ENCODE data around the gene TMEM150B. TPM values are rescaled to one million over a fixed set of nuclear protein-coding genes. Genes with fewer than 3 reads are reported as not detected.

TMEM150B gene
- polyA plus RNA-seq, 2 donors: 0.12 TPM; not detected in 1

- no peak overlapping the region for H3K4me3 ChIP-seq (ENCODE audit: low read depth in 1 of 2, low read length in 2 of 2)
- WGBS, 2 donors: 62 to 73% methylated on average over 9 of the region's 9 CpGs
- peaks cover 0 to 4% of the 10 kb centered on the region in 2 donors for H3K4me1 ChIP-seq (ENCODE audit: control insufficient read depth in 2 of 2, insufficient read depth in 2 of 2, low read length in 1 of 2)
- no peaks in the 10 kb centered on the region for H3K9me3 ChIP-seq (ENCODE audit: control insufficient read depth in 2 of 2, insufficient read depth in 1 of 2, low read depth in 1 of 2, low read length in 1 of 2)
- no peaks in the 10 kb centered on the region for H3K36me3 ChIP-seq (ENCODE audit: control insufficient read depth in 2 of 2, insufficient read depth in 2 of 2, low read length in 1 of 2)
- no peaks in the 10 kb centered on the region for H3K27me3 ChIP-seq (ENCODE audit: control insufficient read depth in 1 of 2, insufficient read depth in 2 of 2, low read length in 2 of 2)
- no peak overlapping the region for H3K27ac ChIP-seq (ENCODE audit: low read depth in 2 of 2, low read length in 1 of 2)
These were observed 3.5 kb downstream of the TMEM150B start for GRCh38 chr19:55321466-55322137.

GRCh38 chr19:55320844-55321419, 4.2 kb downstream of the TMEM150B start:
- no peak overlapping the region for H3K27ac ChIP-seq (ENCODE audit: low read depth in 2 of 2, low read length in 1 of 2)
- H3K4me1 ChIP-seq (ENCODE audit: control insufficient read depth in 2 of 2, insufficient read depth in 2 of 2, low read length in 1 of 2): peaks cover 0 to 4% of the 10 kb centered on the region in 2 donors
- H3K9me3 ChIP-seq (ENCODE audit: control insufficient read depth in 2 of 2, insufficient read depth in 1 of 2, low read depth in 1 of 2, low read length in 1 of 2): no peaks in the 10 kb centered on the region
- no peaks in the 10 kb centered on the region for H3K27me3 ChIP-seq (ENCODE audit: control insufficient read depth in 1 of 2, insufficient read depth in 2 of 2, low read length in 2 of 2)
- H3K4me3 ChIP-seq (ENCODE audit: low read depth in 1 of 2, low read length in 2 of 2): no peak overlapping the region
- H3K36me3 ChIP-seq (ENCODE audit: control insufficient read depth in 2 of 2, insufficient read depth in 2 of 2, low read length in 1 of 2): no peaks in the 10 kb centered on the region
- WGBS, 2 donors: 77 to 91% methylated on average over 8 of the region's 8 CpGs

- Histone ChIP-seq H3K9me3 (ENCODE audit: control insufficient read depth in 2 of 2, insufficient read depth in 1 of 2, low read depth in 1 of 2, low read length in 1 of 2) (no peaks in the 10 kb centered on the region), H3K4me1 (ENCODE audit: control insufficient read depth in 2 of 2, insufficient read depth in 2 of 2, low read length in 1 of 2) (peaks cover 0 to 4% of the 10 kb centered on the region in 2 donors), H3K36me3 (ENCODE audit: control insufficient read depth in 2 of 2, insufficient read depth in 2 of 2, low read length in 1 of 2) (no peaks in the 10 kb centered on the region), H3K4me3 (ENCODE audit: low read depth in 1 of 2, low read length in 2 of 2) (no peak overlapping the region), H3K27me3 (ENCODE audit: control insufficient read depth in 1 of 2, insufficient read depth in 2 of 2, low read length in 2 of 2) (no peaks in the 10 kb centered on the region), H3K27ac (ENCODE audit: low read depth in 2 of 2, low read length in 1 of 2) (no peak overlapping the region)
- 19 to 23% methylated on average over 21 of the region's 21 CpGs for WGBS, 2 donors
These were observed 5.4 kb downstream of the TMEM150B start for GRCh38 chr19:55319785-55320184.

GRCh38 chr19:55316646-55317045, 8.5 kb downstream of the TMEM150B start:
- Histone ChIP-seq H3K4me1 (ENCODE audit: control insufficient read depth in 2 of 2, insufficient read depth in 2 of 2, low read length in 1 of 2) (peaks cover 0 to 4% of the 10 kb centered on the region in 2 donors), H3K9me3 (ENCODE audit: control insufficient read depth in 2 of 2, insufficient read depth in 1 of 2, low read depth in 1 of 2, low read length in 1 of 2) (no peaks in the 10 kb centered on the region), H3K36me3 (ENCODE audit: control insufficient read depth in 2 of 2, insufficient read depth in 2 of 2, low read length in 1 of 2) (no peaks in the 10 kb centered on the region), H3K27me3 (ENCODE audit: control insufficient read depth in 1 of 2, insufficient read depth in 2 of 2, low read length in 2 of 2) (no peaks in the 10 kb centered on the region), H3K4me3 (ENCODE audit: low read depth in 1 of 2, low read length in 2 of 2) (no peak overlapping the region), H3K27ac (ENCODE audit: low read depth in 2 of 2, low read length in 1 of 2) (no peak overlapping the region)
- WGBS, 2 donors: 78 to 88% methylated on average over 8 of the region's 8 CpGs

- Histone ChIP-seq H3K4me1 (ENCODE audit: control insufficient read depth in 2 of 2, insufficient read depth in 2 of 2, low read length in 1 of 2) (peaks cover 0 to 4% of the 10 kb centered on the region in 2 donors), H3K4me3 (ENCODE audit: low read depth in 1 of 2, low read length in 2 of 2) (no peak overlapping the region), H3K27me3 (ENCODE audit: control insufficient read depth in 1 of 2, insufficient read depth in 2 of 2, low read length in 2 of 2) (no peaks in the 10 kb centered on the region), H3K9me3 (ENCODE audit: control insufficient read depth in 2 of 2, insufficient read depth in 1 of 2, low read depth in 1 of 2, low read length in 1 of 2) (no peaks in the 10 kb centered on the region), H3K36me3 (ENCODE audit: control insufficient read depth in 2 of 2, insufficient read depth in 2 of 2, low read length in 1 of 2) (no peaks in the 10 kb centered on the region), H3K27ac (ENCODE audit: low read depth in 2 of 2, low read length in 1 of 2) (no peak overlapping the region)
- 69 to 82% methylated on average over 13 of the region's 13 CpGs for WGBS, 2 donors
These were observed 9.1 kb downstream of the TMEM150B start for GRCh38 chr19:55315956-55316525.

- H3K4me1 ChIP-seq (ENCODE audit: control insufficient read depth in 2 of 2, insufficient read depth in 2 of 2, low read length in 1 of 2): no peaks in the 10 kb centered on the region
- no peaks in the 10 kb centered on the region for H3K36me3 ChIP-seq (ENCODE audit: control insufficient read depth in 2 of 2, insufficient read depth in 2 of 2, low read length in 1 of 2)
- H3K9me3 ChIP-seq (ENCODE audit: control insufficient read depth in 2 of 2, insufficient read depth in 1 of 2, low read depth in 1 of 2, low read length in 1 of 2): no peaks in the 10 kb centered on the region
- H3K4me3 ChIP-seq (ENCODE audit: low read depth in 1 of 2, low read length in 2 of 2): no peak overlapping the region
- H3K27ac ChIP-seq (ENCODE audit: low read depth in 2 of 2, low read length in 1 of 2): no peak overlapping the region
- 86 to 88% methylated on average over 8 of the region's 8 CpGs for WGBS, 2 donors
- no peaks in the 10 kb centered on the region for H3K27me3 ChIP-seq (ENCODE audit: control insufficient read depth in 1 of 2, insufficient read depth in 2 of 2, low read length in 2 of 2)
These were observed 10.7 kb downstream of the TMEM150B start for GRCh38 chr19:55314396-55314795.

GRCh38 chr19:55312621-55313512, 12.3 kb downstream of the TMEM150B start:
- Histone ChIP-seq H3K27me3 (ENCODE audit: control insufficient read depth in 1 of 2, insufficient read depth in 2 of 2, low read length in 2 of 2) (no peaks in the 10 kb centered on the region), H3K4me3 (ENCODE audit: low read depth in 1 of 2, low read length in 2 of 2) (no peak overlapping the region), H3K4me1 (ENCODE audit: control insufficient read depth in 2 of 2, insufficient read depth in 2 of 2, low read length in 1 of 2) (no peaks in the 10 kb centered on the region), H3K27ac (ENCODE audit: low read depth in 2 of 2, low read length in 1 of 2) (no peak overlapping the region), H3K36me3 (ENCODE audit: control insufficient read depth in 2 of 2, insufficient read depth in 2 of 2, low read length in 1 of 2) (no peaks in the 10 kb centered on the region), H3K9me3 (ENCODE audit: control insufficient read depth in 2 of 2, insufficient read depth in 1 of 2, low read depth in 1 of 2, low read length in 1 of 2) (no peaks in the 10 kb centered on the region)
- WGBS, 2 donors: 80 to 82% methylated on average over 41 to 47 of the region's 47 CpGs

- Histone ChIP-seq H3K27me3 (ENCODE audit: control insufficient read depth in 1 of 2, insufficient read depth in 2 of 2, low read length in 2 of 2) (no peaks in the 10 kb centered on the region), H3K4me3 (ENCODE audit: low read depth in 1 of 2, low read length in 2 of 2) (no peak overlapping the region), H3K27ac (ENCODE audit: low read depth in 2 of 2, low read length in 1 of 2) (no peak overlapping the region), H3K9me3 (ENCODE audit: control insufficient read depth in 2 of 2, insufficient read depth in 1 of 2, low read depth in 1 of 2, low read length in 1 of 2) (no peaks in the 10 kb centered on the region), H3K4me1 (ENCODE audit: control insufficient read depth in 2 of 2, insufficient read depth in 2 of 2, low read length in 1 of 2) (no peaks in the 10 kb centered on the region), H3K36me3 (ENCODE audit: control insufficient read depth in 2 of 2, insufficient read depth in 2 of 2, low read length in 1 of 2) (no peaks in the 10 kb centered on the region)
- WGBS, 2 donors: 86% methylated on average over 18 of the region's 18 CpGs
These were observed 13.3 kb downstream of the TMEM150B start for GRCh38 chr19:55311797-55312196.

GRCh38 chr19:55311397-55311796, 13.7 kb downstream of the TMEM150B start:
- Histone ChIP-seq H3K9me3 (ENCODE audit: control insufficient read depth in 2 of 2, insufficient read depth in 1 of 2, low read depth in 1 of 2, low read length in 1 of 2) (no peaks in the 10 kb centered on the region), H3K4me1 (ENCODE audit: control insufficient read depth in 2 of 2, insufficient read depth in 2 of 2, low read length in 1 of 2) (no peaks in the 10 kb centered on the region), H3K27ac (ENCODE audit: low read depth in 2 of 2, low read length in 1 of 2) (no peak overlapping the region), H3K4me3 (ENCODE audit: low read depth in 1 of 2, low read length in 2 of 2) (no peak overlapping the region), H3K27me3 (ENCODE audit: control insufficient read depth in 1 of 2, insufficient read depth in 2 of 2, low read length in 2 of 2) (no peaks in the 10 kb centered on the region), H3K36me3 (ENCODE audit: control insufficient read depth in 2 of 2, insufficient read depth in 2 of 2, low read length in 1 of 2) (no peaks in the 10 kb centered on the region)
- 89 to 91% methylated on average over 9 of the region's 9 CpGs for WGBS, 2 donors
